HG03175 (cell line): ENCODE data around the gene NEK9.

Experiments used
- ATAC-seq: cut with Tn5 transposase; IDR thresholded peaks from one replicate; pipeline ENCODE4 v1.9.1; 2021; ENCODE audit warnings: mild to moderate bottlenecking, moderate library complexity; ENCODE audit not compliant: unreplicated experiment

The NEK9 gene

DNA sequence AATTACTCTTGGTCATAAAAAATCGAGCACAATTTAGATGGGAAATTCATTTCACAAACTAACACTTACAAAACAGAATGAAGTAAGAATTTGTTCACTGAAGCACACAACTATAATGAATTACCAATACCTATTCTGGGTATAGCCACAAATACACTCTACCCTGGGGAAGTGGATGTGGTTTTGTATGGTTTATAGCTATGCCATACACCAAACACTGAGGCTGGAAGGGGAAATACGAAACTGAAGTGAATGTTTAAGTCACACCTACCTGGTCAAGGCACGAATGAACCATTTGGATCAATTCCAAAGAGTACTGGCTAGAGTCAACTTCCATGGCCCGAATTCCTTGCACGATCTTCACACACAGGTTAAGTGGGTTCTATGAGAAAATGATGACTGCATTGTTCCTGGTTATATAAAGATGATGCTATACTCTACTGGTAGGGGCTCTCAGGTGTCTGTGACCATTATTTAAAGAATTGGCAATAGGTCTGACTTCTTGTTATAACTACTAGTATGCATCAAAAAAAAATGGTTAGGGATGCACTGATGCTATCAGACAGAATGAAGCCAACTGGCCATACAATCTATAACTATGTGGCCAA, 12.8 kb downstream of the NEK9 start:
- ATAC-seq = no peak

DNA sequence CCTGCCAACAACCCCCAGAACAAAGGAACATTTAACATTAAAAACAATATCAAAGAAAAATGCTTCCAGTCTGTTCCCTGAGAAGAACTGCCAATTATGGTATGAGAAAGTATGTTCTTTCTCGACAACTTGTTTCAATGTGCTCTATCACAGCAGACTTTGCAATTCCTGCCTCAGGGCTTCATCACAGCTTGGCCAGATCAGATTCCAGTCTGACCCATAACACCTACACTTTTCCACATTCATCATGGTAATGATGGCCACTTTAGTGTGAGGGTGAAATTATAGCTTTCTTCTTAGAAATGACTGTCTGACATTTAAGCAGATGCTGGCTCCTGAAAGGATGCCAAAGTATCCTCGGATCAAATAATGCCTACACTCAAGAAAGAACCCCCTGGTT, 17.0 kb downstream of the NEK9 start:
- no peak for ATAC-seq

GRCh38 chr14:75107186-75107585, 19.7 kb downstream of the NEK9 start:
- no peak for ATAC-seq

GRCh38 chr14:75101491-75101890, 25.4 kb downstream of the NEK9 start:
- ATAC-seq = no peak

GRCh38 chr14:75098682-75099081, 28.2 kb downstream of the NEK9 start:
- ATAC-seq = no peak

DNA sequence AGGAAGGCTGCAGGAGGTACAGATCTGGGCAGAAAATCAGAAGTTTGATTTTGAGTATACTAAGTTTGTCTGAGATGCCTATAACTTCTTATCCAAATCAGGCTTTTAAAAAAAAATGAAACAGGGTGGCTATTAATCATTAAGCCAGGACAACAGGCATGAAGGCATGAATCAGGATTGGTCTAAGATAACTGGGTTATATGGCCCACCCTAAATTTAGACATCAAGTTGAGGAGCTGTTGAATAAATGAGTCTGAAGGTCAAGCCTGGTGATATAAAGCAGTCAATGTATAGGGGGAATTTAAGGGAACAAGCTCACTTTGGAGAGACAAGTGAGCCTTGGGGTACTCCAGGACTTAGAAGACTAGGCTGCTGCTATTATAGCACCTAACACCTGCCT, 28.6 kb downstream of the NEK9 start:
- no peak for ATAC-seq

DNA sequence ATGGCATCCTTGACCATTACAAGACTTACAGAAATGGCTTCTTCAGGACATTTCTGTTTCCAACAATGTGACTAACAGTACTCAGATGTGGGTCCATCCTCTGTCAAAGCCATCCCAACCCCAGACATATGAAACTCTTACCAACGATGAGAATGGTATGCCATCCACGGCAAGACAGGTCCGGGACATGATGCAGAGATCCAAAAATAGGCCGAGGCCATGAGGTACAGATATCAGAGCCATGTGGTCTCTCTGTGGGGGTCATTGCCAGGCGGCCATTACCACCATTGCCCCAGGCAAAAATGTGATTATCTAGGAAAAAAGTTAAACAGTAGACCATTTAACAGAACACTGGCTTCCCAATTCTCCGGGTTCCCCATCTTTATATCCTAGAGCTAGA, 29.9 kb downstream of the NEK9 start:
- no peak for ATAC-seq

DNA sequence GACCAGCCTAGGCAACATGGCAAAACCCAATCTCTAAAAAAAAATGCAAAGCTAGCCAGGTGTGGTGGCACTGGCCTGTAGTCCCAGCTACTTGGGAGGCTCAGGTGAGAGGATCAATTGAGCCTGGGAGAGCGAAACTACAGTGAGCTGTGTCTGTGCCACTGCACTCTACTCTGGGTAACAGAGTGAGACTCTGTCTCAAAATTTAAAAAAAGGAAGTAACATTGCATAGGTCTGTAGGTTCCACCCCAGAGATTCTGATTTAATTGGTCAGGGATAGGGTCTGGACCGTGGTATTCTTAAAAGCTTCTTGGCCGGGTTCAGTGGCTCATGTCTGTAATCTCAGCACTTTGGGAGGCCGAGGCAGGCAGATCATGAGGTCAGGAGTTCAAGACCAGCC, 31.2 kb downstream of the NEK9 start:
- no peak for ATAC-seq

- no peak for ATAC-seq
Observed at GRCh38 chr14:75094896-75095295, 32.0 kb downstream of the NEK9 start.

GRCh38 chr14:75092698-75093097, 34.1 kb downstream of the NEK9 start:
- no peak for ATAC-seq

DNA sequence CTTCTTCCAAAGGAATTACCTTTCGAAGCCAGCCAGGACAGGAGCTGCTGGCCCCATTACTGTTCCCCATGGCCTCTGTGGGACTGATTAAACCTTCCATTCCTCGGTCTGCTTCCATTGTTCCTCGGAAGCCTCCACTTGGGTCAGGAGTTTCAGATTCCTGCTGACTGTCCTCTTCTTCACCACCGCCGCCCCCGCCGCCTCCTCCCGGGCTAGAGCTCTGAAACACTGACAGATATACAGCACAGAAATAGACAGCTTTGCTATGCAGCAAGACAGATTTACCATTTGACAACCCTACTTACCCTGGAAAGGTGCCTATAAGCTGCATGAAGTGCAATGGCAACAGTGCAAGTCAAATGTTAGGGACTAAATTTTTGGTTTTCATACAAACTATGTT, 35.6 kb downstream of the NEK9 start:
- no peak for ATAC-seq

- ATAC-seq = no peak
Observed at GRCh38 chr14:75090353-75090752, 36.5 kb downstream of the NEK9 start.

DNA sequence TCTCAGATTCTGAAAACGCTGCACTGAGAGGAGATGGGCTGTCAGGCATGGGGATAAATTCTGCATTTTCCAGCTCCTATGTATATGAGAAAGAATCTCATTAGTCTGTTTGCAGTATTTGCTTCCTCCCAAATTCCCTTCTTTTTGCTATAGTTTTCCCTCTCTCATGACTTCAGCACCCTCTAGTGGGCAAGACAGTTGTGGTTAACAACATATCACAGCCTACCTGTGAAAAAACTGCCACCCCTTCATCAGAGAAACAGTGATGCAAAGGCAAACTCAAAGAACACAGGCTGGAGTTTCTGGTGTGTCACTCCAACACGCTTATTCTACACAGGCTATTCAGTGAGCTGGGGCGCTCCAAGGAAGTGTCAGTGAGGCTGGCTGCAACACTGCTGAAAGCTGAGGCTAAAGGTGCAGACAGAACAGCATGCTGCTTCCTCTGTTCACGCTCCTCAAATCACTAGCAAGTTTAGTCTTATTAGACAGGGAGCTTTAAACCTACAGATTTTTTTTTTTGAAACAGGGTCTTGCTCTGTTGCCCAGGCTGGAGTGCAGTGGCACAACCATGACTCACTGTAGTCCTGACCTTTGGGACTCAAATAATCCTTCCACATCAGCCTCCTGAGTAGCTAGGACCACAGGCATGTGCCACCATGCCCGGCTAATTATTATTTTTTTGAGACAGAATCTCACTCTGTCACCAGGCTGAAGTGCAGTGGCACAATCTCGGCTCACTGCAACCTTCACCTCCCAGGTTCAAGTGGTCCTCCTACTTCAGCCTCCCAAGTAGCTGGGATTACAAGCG, 38.1 kb downstream of the NEK9 start:
- ATAC-seq = no peak

DNA sequence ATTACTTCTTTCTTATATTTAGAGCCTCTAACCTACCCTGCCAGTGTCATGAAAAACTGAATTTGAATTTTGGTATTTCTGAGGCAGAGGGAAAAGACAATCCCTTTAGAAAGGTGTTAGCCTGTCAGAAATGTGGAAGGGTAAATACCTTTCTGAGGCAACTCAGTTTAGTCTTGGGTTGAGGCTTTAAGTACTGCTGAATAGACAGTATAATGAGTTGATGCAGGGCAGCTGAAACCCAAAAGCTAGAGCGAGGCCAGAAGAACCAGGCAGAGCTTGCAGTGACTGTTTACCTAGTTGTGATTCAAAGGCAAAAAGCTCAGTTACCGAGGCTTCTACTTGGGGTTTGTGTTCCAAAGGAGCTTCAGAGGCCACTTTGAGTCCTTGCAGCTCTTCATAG, 38.7 kb downstream of the NEK9 start:
- ATAC-seq = no peak

DNA sequence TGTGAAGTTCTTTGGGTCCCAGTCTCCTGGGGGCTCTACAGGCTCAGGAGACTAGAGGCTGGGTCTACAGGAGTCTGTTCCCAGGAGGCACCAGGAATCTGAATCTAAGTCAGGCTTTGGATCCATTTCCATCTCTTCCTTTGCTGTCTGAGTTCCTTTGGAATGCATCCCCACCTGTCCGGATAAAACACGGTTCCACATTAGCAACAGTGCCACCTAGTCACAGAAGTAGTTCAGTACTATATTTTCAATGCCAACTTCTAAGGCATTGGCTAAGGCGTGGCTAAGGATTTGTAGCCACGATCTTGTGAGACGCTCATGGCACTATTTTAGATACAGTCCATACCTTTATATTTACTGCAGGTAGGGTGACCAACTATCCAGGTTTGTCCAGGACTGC, 42.3 kb downstream of the NEK9 start:
- ATAC-seq = no peak

- ATAC-seq = no peak
Observed at GRCh38 chr14:75083271-75083670, 43.6 kb downstream of the NEK9 start.

- ATAC-seq = no peak
Observed at GRCh38 chr14:75081660-75082229, 45.1 kb downstream of the NEK9 start.

DNA sequence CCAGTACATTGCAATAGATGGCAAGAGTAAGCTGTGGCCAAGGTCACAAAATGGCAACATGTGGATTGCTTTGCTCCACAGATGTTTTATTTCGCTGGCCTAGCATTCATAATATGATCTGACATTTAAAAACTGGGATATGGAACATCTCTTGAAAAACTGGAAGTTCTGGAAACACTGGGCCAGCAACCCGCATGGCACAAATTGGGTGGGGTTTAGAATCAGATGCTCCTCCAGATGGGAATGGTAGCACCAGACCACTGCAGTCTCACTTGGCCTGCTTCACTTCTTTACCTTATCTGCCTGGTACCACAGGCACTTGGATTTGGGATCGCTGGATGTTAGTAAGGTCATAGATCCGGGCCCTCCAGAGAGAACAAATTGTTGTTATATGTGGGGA, 47.3 kb downstream of the NEK9 start:
- ATAC-seq = no peak

DNA sequence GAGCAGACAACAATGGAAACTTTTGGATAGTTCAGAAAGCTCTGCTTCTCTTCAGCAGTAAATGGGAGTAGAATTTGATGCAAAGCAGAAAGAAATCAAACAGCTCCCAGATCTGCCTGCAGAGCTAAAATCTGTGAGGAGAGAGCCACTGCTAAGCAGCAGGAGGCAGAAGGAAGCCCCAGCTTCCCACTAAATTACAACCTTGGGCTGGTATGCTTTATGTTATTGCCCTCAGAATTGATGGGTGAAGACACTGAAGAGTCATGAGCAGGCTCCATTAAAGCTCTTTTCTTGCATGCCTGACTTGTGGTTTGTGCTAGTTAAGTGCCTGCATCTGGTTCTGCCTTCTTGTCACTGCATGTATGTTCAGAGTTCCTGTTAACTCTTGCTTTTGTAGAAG, 49.1 kb downstream of the NEK9 start:
- no peak for ATAC-seq

- no peak for ATAC-seq
Observed at GRCh38 chr14:75070383-75070782, 56.5 kb downstream of the NEK9 start.

DNA sequence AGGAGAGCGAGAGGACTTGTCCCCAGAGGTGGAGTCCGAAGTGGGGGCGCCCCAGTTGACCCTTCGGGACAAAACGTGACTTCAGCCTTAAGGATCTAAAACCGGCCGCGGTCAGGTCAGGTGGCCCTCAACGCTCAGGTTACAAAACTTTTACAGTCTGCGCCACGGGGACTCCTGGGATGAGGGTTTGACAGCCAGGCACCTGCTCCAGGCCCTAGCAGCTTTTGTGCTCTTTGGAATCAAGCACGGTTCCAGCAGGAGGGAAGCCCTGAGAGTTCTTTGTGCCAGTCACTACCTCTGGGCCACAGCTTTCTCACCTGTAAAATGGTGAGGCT, 57.1 kb downstream of the NEK9 start:
- no peak for ATAC-seq

DNA sequence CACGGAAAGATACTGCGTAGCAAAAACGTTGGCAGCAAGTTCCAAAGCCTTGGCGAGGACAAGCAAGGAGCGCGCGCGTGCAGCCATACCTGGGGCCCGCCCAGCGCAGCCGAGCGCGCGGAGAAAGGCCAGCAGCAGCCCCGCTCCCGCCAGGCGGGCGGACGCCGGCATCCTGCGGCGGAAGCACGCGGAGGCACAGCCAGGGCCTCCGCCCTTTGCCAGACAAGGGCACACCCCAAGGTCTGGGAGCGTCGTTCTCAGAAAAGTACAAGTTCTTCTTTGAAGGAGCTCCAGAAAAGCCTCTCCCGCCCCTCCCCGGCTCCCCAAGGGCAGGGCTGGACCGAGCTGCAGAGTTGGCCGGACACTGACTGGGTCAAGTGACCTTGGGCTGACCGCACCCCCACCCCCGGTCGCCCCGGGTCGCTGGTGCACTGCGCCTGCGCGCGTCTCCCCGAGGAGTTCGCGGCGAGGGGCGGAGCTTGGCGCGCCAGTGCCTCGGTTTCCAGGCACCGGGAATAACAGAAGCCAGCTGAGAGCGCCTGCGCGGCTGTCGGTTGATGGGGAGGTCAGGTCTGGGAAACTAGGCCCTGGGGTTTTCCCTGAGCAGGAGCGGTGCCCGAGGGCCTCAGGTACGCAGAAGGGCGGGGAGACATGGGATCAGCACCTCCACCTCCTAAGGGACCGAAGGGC, 57.6 kb downstream of the NEK9 start, which contains the start of gene ZC2HC1C:
ZC2HC1C (plus strand) TSS at position 521 of the 690 bp plus-strand sequence. CDS start 933 bp downstream, outside the sequence.
- ATAC-seq = peak; percentile 72
